GM23338 (cell line): ENCODE data around the gene SNX8. TPM values are rescaled to one million over a fixed set of nuclear protein-coding genes. Genes with fewer than 3 reads are reported as not detected.

Experiments
- ATAC-seq: fragments of 200-7000 bp; cut with Tn5 transposase; 3 replicates; pipeline ENCODE4 v1.9.1; 2020
- DNase-seq: peaks from one replicate; pipeline ENCODE4 v3.0.0-alpha.2; 2015; ENCODE audit warnings: low spot score
- H2AFZ ChIP-seq: fragments of 200-600 bp; sonication (generic); 2 replicates; pipeline ENCODE4 v1.8.0; 2016; ENCODE audit warnings: antibody characterized with exemption, mild to moderate bottlenecking, moderate library complexity
- H3F3A ChIP-seq: fragments of 200-600 bp; sonication (generic); replicated peaks from 2 replicates; pipeline ENCODE4 v1.8.0; 2017; ENCODE audit warnings: antibody characterized with exemption, mixed run types, low read depth
- H3K27ac ChIP-seq: fragments of 200-600 bp; sonication (generic); 2 replicates; pipeline ENCODE4 v1.6.1; 2016; ENCODE audit warnings: low read depth
- H3K27me3 ChIP-seq: fragments of 200-600 bp; sonication (generic); 2 replicates; pipeline ENCODE4 v1.8.0; 2016; ENCODE audit warnings: mild to moderate bottlenecking, mixed run types, moderate library complexity; ENCODE audit not compliant: insufficient read depth
- H3K36me3 ChIP-seq: fragments of 200-600 bp; sonication (generic); 2 replicates; pipeline ENCODE4 v1.8.0; 2016; ENCODE audit warnings: mild to moderate bottlenecking; ENCODE audit not compliant: insufficient read depth
- H3K4me1 ChIP-seq: fragments of 200-600 bp; sonication (generic); 2 replicates; pipeline ENCODE4 v1.8.0; 2016; ENCODE audit warnings: mild to moderate bottlenecking, moderate library complexity; ENCODE audit not compliant: insufficient read depth
- H3K4me2 ChIP-seq: fragments of 200-600 bp; sonication (generic); 2 replicates; pipeline ENCODE4 v1.7.1; 2017; ENCODE audit warnings: mixed run types
- H3K4me3 ChIP-seq: fragments of 200-600 bp; sonication (generic); 2 replicates; pipeline ENCODE4 v1.6.1; 2016; ENCODE audit warnings: mixed run types
- H3K79me2 ChIP-seq: fragments of 200-600 bp; sonication (generic); replicated peaks from 2 replicates; pipeline ENCODE4 v1.8.0; 2017; ENCODE audit warnings: mild to moderate bottlenecking; ENCODE audit not compliant: insufficient read depth
- H3K9me2 ChIP-seq: fragments of 200-600 bp; sonication (generic); 2 replicates; pipeline ENCODE4 v1.8.0; 2017; ENCODE audit not compliant: insufficient read depth
- H4K20me1 ChIP-seq: fragments of 200-600 bp; sonication (generic); replicated peaks from 2 replicates; pipeline ENCODE4 v1.8.0; 2017; ENCODE audit warnings: mild to moderate bottlenecking; ENCODE audit not compliant: insufficient read depth
- H3K27ac Mint-ChIP-seq: 2 replicates; pipeline ENCODE4 v1.8.0; 2020; ENCODE audit warnings: inconsistent platforms, mild to moderate bottlenecking, moderate library complexity, mixed read lengths
- H3K27me3 Mint-ChIP-seq: 3 replicates; pipeline ENCODE4 v1.8.0; 2022; ENCODE audit warnings: low read depth, mild to moderate bottlenecking, moderate library complexity, mixed read lengths, inconsistent platforms; ENCODE audit not compliant: insufficient read depth, poor library complexity
- H3K36me3 Mint-ChIP-seq: 3 replicates; pipeline ENCODE4 v1.8.0; 2021; ENCODE audit warnings: low read depth, mild to moderate bottlenecking, inconsistent platforms, moderate library complexity, mixed read lengths
- H3K4me1 Mint-ChIP-seq: 3 replicates; pipeline ENCODE4 v1.8.0; 2020; ENCODE audit warnings: mild to moderate bottlenecking, inconsistent platforms, mixed read lengths
- H3K4me3 Mint-ChIP-seq: 3 replicates; pipeline ENCODE4 v1.8.0; 2021; ENCODE audit warnings: moderate library complexity, mild to moderate bottlenecking, inconsistent platforms, mixed read lengths
- H3K9me3 Mint-ChIP-seq: 3 replicates; pipeline ENCODE4 v1.8.0; 2020; ENCODE audit warnings: moderate library complexity, mild to moderate bottlenecking, inconsistent platforms, mixed read lengths
- ETS1 ChIP-seq: IDR thresholded peaks from 2 replicates; pipeline ENCODE4 v1.6.1; 2016; ENCODE audit warnings: antibody characterized with exemption
- EZH2phosphoT487 ChIP-seq: fragments of 200-600 bp; sonication (generic); IDR thresholded peaks from one replicate; pipeline ENCODE4 v1.8.1; 2018; ENCODE audit warnings: antibody characterized with exemption; ENCODE audit not compliant: unreplicated experiment
- JUNB ChIP-seq: IDR thresholded peaks from one replicate; pipeline ENCODE4 v1.6.1; 2016; ENCODE audit warnings: antibody characterized with exemption; ENCODE audit not compliant: unreplicated experiment
- ZNF462 ChIP-seq: fragments of 250-450 bp; sonication (Bioruptor Pico); IDR thresholded peaks from 2 replicates; pipeline ENCODE4 v1.5.0; 2020; ENCODE audit warnings: mild to moderate bottlenecking, moderate library complexity
- polyA plus RNA-seq: library from polyadenylated mRNA; unstranded; fragments of >200 nt; fragmentation: Nextera tagmentation; extraction: Ambion mirVana; gene quantifications from 2 replicates; pipeline ENCODE4 v1.2.1, GENCODE V29; 2016
- total RNA-seq: library from RNA; depleted of rRNA; stranded (reverse); fragments of >200 nt; shearing (Covaris generic); gene quantifications from 2 replicates; pipeline ENCODE4 v1.2.3, GENCODE V29; 2014

The SNX8 gene
- total and polyA plus RNA-seq, 2 experiments from 2014 or later = 44.3 to 50.9 TPM

GRCh38 chr7:2281541-2281940 is 32.7 kb downstream of the SNX8 start (continued):
- no peak for TF ChIP-seq ZNF462
- no peak for TF ChIP-seq JUNB
- no peak for TF ChIP-seq ETS1

GRCh38 chr7:2280424-2280823 is 33.8 kb downstream of the SNX8 start:
- no peak overlapping the region for H3K27ac ChIP-seq
- no peaks in the 10 kb centered on the region; the same call in 1 of the 2 replicates for H4K20me1 ChIP-seq
- TF ChIP-seq EZH2phosphoT487 (no peak), ZNF462 (no peak)

More at GRCh38 chr7:2280424-2280823, 33.8 kb downstream of the SNX8 start:
- no peak overlapping the region for H3K27ac Mint-ChIP-seq
- Histone ChIP-seq H3K4me3 (no peak overlapping the region), H2AFZ (no peak overlapping the region), H3K79me2 (peaks cover 31% of the 10 kb centered on the region), H3K4me1 (no peaks in the 10 kb centered on the region; the same call in 1 of the 2 replicates), H3K36me3 (no peaks in the 10 kb centered on the region), H3K4me2 (no peak overlapping the region), H3K27me3 (no peaks in the 10 kb centered on the region), H3K9me2 (no peaks in the 10 kb centered on the region), H3F3A (no peaks in the 10 kb centered on the region)
- peaks cover 12% of the 10 kb centered on the region; the same call in 2 of the 3 replicates for H3K4me1 Mint-ChIP-seq
- no peaks in the 10 kb centered on the region for H3K36me3 Mint-ChIP-seq
- no peak overlapping the region for H3K4me3 Mint-ChIP-seq
- H3K27me3 Mint-ChIP-seq = peaks cover 8% of the 10 kb centered on the region
- H3K9me3 Mint-ChIP-seq = no peaks in the 10 kb centered on the region
- no peak for ATAC-seq
- no peak for DNase-seq
